Endothelial cell of umbilical vein (primary cell): ENCODE measurements around the gene ERLEC1. TPM values are rescaled to one million over a fixed set of nuclear protein-coding genes. Genes with fewer than 3 reads are reported as not detected.

Experiments used
- BruUV-seq: library from RNA; stranded (reverse); fragments of 400-500 nt; replicated peaks from 2 replicates; lab custom pipeline; 2021; lab: Mats Ljungman, UMichigan
- CTCF ChIA-PET: fragments of 300-600, 350-600 bp; sonication (Branson Sonifier 250); formaldehyde crosslinking; loops from one replicate; lab custom pipeline; 2021; ENCODE audit warnings: antibody characterized with exemption, inconsistent platforms; lab: Charles Lee
- POLR2A ChIA-PET: fragments of 300-600, 350-600 bp; sonication (Branson Sonifier 250); formaldehyde crosslinking; loops from one replicate; lab custom pipeline; 2021; ENCODE audit warnings: antibody characterized with exemption, inconsistent platforms; lab: Charles Lee
- DNase-seq: peaks from one replicate; pipeline ENCODE4 v3.0.0-alpha.2; 2011; ENCODE audit warnings: low read depth, low spot score
- FAIRE-seq: peaks from 2 replicates; lab custom pipeline; 2011; peaks lifted over from hg19 to GRCh38; lab: Jason Lieb, UNC
- H2AFZ ChIP-seq: 2 replicates; pipeline ENCODE4 v1.6.0; 2012; ENCODE audit warnings: low read depth, low read length, control low read depth, inconsistent platforms
- H3K27ac ChIP-seq: 2 replicates; pipeline ENCODE4 v1.5.1; 2011; ENCODE audit warnings: low read depth, mild to moderate bottlenecking, control low read depth, low read length, moderate library complexity; ENCODE audit not compliant: insufficient read depth
- H3K27me3 ChIP-seq, 2 experiments: 2 replicates each; pipeline versions ENCODE4 v1.6.0 to v1.6.1; 2011; ENCODE audit warnings: low read length in 2 of 2, mixed read lengths in 1 of 2; ENCODE audit not compliant: control insufficient read depth in 2 of 2, insufficient read depth in 2 of 2
- H3K36me3 ChIP-seq, 2 experiments: 2 replicates in 1 of 2; 3 replicates in 1 of 2; pipeline ENCODE4 v1.5.1; 2011; ENCODE audit warnings: low read length in 2 of 2, mild to moderate bottlenecking in 1 of 2, moderate library complexity in 1 of 2; ENCODE audit not compliant: control insufficient read depth in 2 of 2, insufficient read depth in 2 of 2; ENCODE audit errors: extremely low read depth in 1 of 2
- H3K4me1 ChIP-seq: 3 replicates; pipeline ENCODE4 v1.5.1; 2011; ENCODE audit warnings: mild to moderate bottlenecking, low read length; ENCODE audit not compliant: control insufficient read depth, insufficient read depth; ENCODE audit errors: extremely low read depth
- H3K4me2 ChIP-seq: 2 replicates; pipeline ENCODE4 v1.6.1; 2011; ENCODE audit warnings: low read length, control low read depth, mixed read lengths; ENCODE audit not compliant: insufficient read depth
- H3K4me3 ChIP-seq, 3 experiments: fragments of 200-600 bp in 1 of 3; sonication (generic), shearing (Covaris generic) in 1 of 3; replicated peaks in 1 of 3; 2 replicates each; pipeline ENCODE4 v1.5.1; 2011 to 2016; ENCODE audit warnings: control low read depth in 3 of 3, low read length in 3 of 3, mild to moderate bottlenecking in 2 of 3, inconsistent platforms in 1 of 3, low read depth in 1 of 3, moderate library complexity in 1 of 3; ENCODE audit not compliant: insufficient read depth in 1 of 3
- H3K79me2 ChIP-seq: 2 replicates; pipeline ENCODE4 v1.6.0; 2012; ENCODE audit warnings: low read length, inconsistent platforms; ENCODE audit not compliant: control insufficient read depth, insufficient read depth
- H3K9ac ChIP-seq: replicated peaks from 2 replicates; pipeline ENCODE3; 2011; ENCODE audit warnings: low read length, control low read depth; ENCODE audit not compliant: insufficient read depth; ENCODE audit errors: extremely low read depth
- H3K9me1 ChIP-seq: replicated peaks from 3 replicates; pipeline ENCODE4 v1.6.0; 2011; ENCODE audit warnings: mild to moderate bottlenecking, low read length; ENCODE audit not compliant: control insufficient read depth, insufficient read depth; ENCODE audit errors: extremely low read depth
- H3K9me3 ChIP-seq: replicated peaks from 2 replicates; pipeline ENCODE4 v1.5.1; 2012; ENCODE audit warnings: low read length, inconsistent platforms; ENCODE audit not compliant: control insufficient read depth, insufficient read depth
- H4K20me1 ChIP-seq: replicated peaks from 2 replicates; pipeline ENCODE3; 2011; ENCODE audit warnings: mild to moderate bottlenecking, low read length; ENCODE audit not compliant: control insufficient read depth, insufficient read depth; ENCODE audit errors: extremely low read depth
- CTCF ChIP-seq, 2 donors: IDR thresholded peaks; 1 replicate in 1 of 2; 2 replicates in 1 of 2; pipeline ENCODE4 v1.5.1; 2011; ENCODE audit warnings: low read length in 2 of 2, mild to moderate bottlenecking in 2 of 2, moderate library complexity in 2 of 2, control low read depth in 1 of 2, inconsistent platforms in 1 of 2, low read depth in 1 of 2; ENCODE audit not compliant: insufficient read depth in 1 of 2; ENCODE audit errors: extremely low read depth in 1 of 2
- EZH2 ChIP-seq: IDR thresholded peaks from 2 replicates; pipeline ENCODE4 v1.6.1; 2012; ENCODE audit warnings: borderline replicate concordance, low read depth, mild to moderate bottlenecking, moderate library complexity, low read length, inconsistent platforms; ENCODE audit not compliant: severe bottlenecking
- FOS ChIP-seq: IDR thresholded peaks from 2 replicates; pipeline ENCODE4 v1.6.1; 2011; ENCODE audit warnings: mild to moderate bottlenecking, low read length, moderate library complexity, borderline replicate concordance; ENCODE audit not compliant: insufficient read depth
- GATA2 ChIP-seq: IDR thresholded peaks from 2 replicates; pipeline ENCODE4 v1.7.0; 2011; ENCODE audit warnings: low read depth, mild to moderate bottlenecking, moderate library complexity, mixed read lengths, low read length; ENCODE audit not compliant: insufficient read length, insufficient read depth
- JUN ChIP-seq: IDR thresholded peaks from 2 replicates; pipeline ENCODE4 v1.6.1; 2011; ENCODE audit warnings: borderline replicate concordance, low read depth; ENCODE audit not compliant: insufficient read length, insufficient read depth
- MYC ChIP-seq: IDR thresholded peaks from one replicate; pipeline ENCODE4 v1.6.1; 2011; ENCODE audit warnings: mild to moderate bottlenecking, low read depth, low read length
- POLR2A ChIP-seq: IDR thresholded peaks from 2 replicates; pipeline ENCODE4 v1.6.1; 2012; ENCODE audit warnings: low read depth, mild to moderate bottlenecking, control low read depth, low read length
- POLR2AphosphoS5 ChIP-seq: IDR thresholded peaks from 2 replicates; pipeline ENCODE4 v1.6.1; 2012; ENCODE audit warnings: low read depth, mild to moderate bottlenecking, control low read depth, low read length, moderate library complexity; ENCODE audit not compliant: insufficient read depth
- dilution Hi-C: fragments of 300-500 bp; cut with MboI; formaldehyde crosslinking; loops from one replicate; pipeline ENCODE4 v1.15.0; 2019; ENCODE audit warnings: low sequenced_read_pairs; ENCODE audit not compliant: extremely low pct_ligation_motif_present
- intact Hi-C: fragments of 100-400 bp; cut with micrococcal nuclease; formaldehyde crosslinking; loops from one replicate; pipeline ENCODE4 v1.10.0; 2022
- polyA plus RNA-seq, 4 experiments: library from polyadenylated mRNA; depleted of rRNA in 3 of 4; stranded (reverse) in 3 of 4; unstranded in 1 of 4; fragments of >200 nt; gene quantifications; 2 replicates each; pipeline versions ENCODE4 v1.2.1 to v1.2.3, GENCODE V29; 2011 to 2012; ENCODE audit warnings: missing spikeins in 1 of 4
- total RNA-seq: library from RNA; stranded (reverse); gene quantifications from 2 replicates; pipeline ENCODE4 v1.2.3, GENCODE V29; 2021
- TF ChIP-seq, protein P1 (sequence below): IDR thresholded peaks from 2 replicates; pipeline ENCODE4 v1.6.1; 2011; ENCODE audit not compliant: insufficient read depth, insufficient read length

Gene ERLEC1
- total and polyA plus RNA-seq, 2 donors (not counting 3 experiments of a cell fraction or from before 2014, with no cell fraction given), result 23.1 to 37.6 TPM

DNA sequence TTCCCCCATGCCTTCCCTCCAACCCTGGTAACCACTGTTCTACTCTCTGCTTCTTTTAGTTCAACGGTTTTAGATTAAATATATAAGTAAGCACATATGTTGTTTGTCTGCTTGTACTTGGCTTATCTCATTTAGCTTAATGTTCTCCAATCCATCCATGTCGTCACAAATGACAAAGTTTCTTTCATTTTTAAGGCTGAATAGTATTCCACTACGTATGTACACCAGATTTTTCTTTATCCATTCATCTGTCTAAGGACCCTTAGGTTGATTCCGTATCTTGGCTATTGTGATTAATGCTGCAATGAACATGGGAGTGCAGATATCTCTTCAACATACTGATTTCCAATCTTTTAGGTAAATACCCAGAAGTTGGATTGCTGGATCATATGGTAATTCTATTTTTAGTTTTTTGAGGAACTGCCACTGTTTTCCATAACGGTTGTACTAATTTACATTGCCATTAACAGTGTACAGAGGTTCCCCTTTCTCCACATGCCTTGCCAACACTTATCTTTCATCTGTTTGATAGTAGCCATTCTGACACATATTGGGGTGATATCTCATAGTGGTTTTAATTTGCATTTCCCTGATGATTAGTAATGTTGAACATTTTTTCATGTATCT is 8.2 kb upstream of the ERLEC1 start:
- BruUV-seq, result no TSS peak
- Histone ChIP-seq H2AFZ (no peak overlapping the region), H3K27me3 (no peaks in the 10 kb centered on the region), H3K36me3 (peaks cover 0 to 3% of the 10 kb centered on the region in 2 experiments), H3K9ac (no peak overlapping the region), H3K4me1 (no peaks in the 10 kb centered on the region), H4K20me1 (no peaks in the 10 kb centered on the region), H3K27ac (no peak overlapping the region), H3K4me2 (no peak overlapping the region), H3K9me1 (no peaks in the 10 kb centered on the region), H3K9me3 (no peaks in the 10 kb centered on the region), H3K79me2 (peaks cover 46% of the 10 kb centered on the region), H3K4me3 (no peak overlapping the region)
- DNase-seq (no peak), FAIRE-seq (no peak)
- dilution Hi-C loops (no loop called here), intact Hi-C loops (no loop called here)
- CTCF ChIA-PET, result no interaction called here
- TF ChIP-seq POLR2AphosphoS5 (no peak), CTCF (IDR thresholded peaks at IDR 0.05; ENCODE audit: extremely low read depth in 1 of 2, insufficient read depth in 1 of 2, low read depth in 1 of 2, low read length in 2 of 2) (no peak), MYC (no peak)
- POLR2A ChIA-PET, result no interaction called here

DNA sequence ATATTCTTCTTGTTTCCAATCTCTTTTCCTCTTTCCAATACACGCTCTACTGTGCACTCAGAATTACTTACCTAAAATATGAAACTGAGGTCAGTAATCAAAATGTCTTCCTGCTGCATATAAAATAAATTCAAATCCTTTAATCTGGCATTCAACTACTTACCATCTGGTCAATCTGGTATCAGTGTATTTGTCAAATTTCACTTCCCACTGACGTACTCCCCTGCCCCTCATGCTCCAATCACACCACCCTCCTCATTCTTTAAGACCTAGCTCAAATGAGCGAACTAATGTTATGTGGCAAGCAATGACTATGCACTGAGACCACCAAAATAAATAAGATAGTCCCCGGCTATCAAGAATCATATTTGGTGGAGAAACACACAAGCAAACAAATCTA is 6.8 kb upstream of the ERLEC1 start:
- FAIRE-seq (no peak), DNase-seq (no peak)
- Histone ChIP-seq H3K27ac (no peak overlapping the region), H3K79me2 (peaks cover 58% of the 10 kb centered on the region), H2AFZ (no peak overlapping the region), H3K4me3 (no peak overlapping the region), H4K20me1 (no peaks in the 10 kb centered on the region), H3K9me3 (no peaks in the 10 kb centered on the region), H3K4me2 (no peak overlapping the region), H3K4me1 (peaks cover 3% of the 10 kb centered on the region), H3K9me1 (no peaks in the 10 kb centered on the region), H3K27me3 (no peaks in the 10 kb centered on the region), H3K9ac (no peak overlapping the region), H3K36me3 (no peaks in the 10 kb centered on the region)
- TF ChIP-seq MYC (no peak), EZH2 (no peak), FOS (no peak), CTCF (IDR thresholded peaks at IDR 0.05; ENCODE audit: extremely low read depth in 1 of 2, insufficient read depth in 1 of 2, low read depth in 1 of 2, low read length in 2 of 2) (no peak), GATA2 (no peak), POLR2AphosphoS5 (no peak), JUN (no peak), POLR2A (no peak)
- TF ChIP-seq, protein P1, sequence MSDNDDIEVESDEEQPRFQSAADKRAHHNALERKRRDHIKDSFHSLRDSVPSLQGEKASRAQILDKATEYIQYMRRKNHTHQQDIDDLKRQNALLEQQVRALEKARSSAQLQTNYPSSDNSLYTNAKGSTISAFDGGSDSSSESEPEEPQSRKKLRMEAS, result no peak
- dilution Hi-C loops (no loop called here), intact Hi-C loops (no loop called here)
- POLR2A ChIA-PET, result no interaction called here
- no TSS peak for BruUV-seq
- CTCF ChIA-PET, result no interaction called here
